HG03521 (cell line): ENCODE measurements around the gene TSKU.
"Not testable (repeated sequence)": the region's sequence is repeated elsewhere in the genome, so short reads cannot be mapped to it uniquely, and the experiment has no call there.

ENCODE experiments used
- ATAC-seq: cut with Tn5 transposase; IDR thresholded peaks from one replicate; pipeline ENCODE4 v1.9.1; 2021; ENCODE audit warnings: mild to moderate bottlenecking, moderate library complexity; ENCODE audit not compliant: unreplicated experiment

Gene TSKU

GRCh38 chr11:76787911-76788596, 4.9 kb downstream of the TSKU start:
- ATAC-seq: no peak

- no peak for ATAC-seq
Observed at GRCh38 chr11:76788661-76789442, 5.7 kb downstream of the TSKU start.

GRCh38 chr11:76789443-76789719, 6.2 kb downstream of the TSKU start:
- ATAC-seq: no peak

- ATAC-seq: no peak
Observed at GRCh38 chr11:76790251-76790650, 7.1 kb downstream of the TSKU start.

GRCh38 chr11:76791002-76791770, 8.0 kb downstream of the TSKU start:
- not testable (repeated sequence) for ATAC-seq

GRCh38 chr11:76791861-76792260, 8.7 kb downstream of the TSKU start:
- ATAC-seq: no peak

GRCh38 chr11:76792505-76793264, 9.5 kb downstream of the TSKU start:
- ATAC-seq: no peak

GRCh38 chr11:76793391-76794291, 10.5 kb downstream of the TSKU start:
- ATAC-seq: no peak

GRCh38 chr11:76794371-76795289, 11.5 kb downstream of the TSKU start:
- ATAC-seq: no peak

GRCh38 chr11:76795290-76795935, 12.3 kb downstream of the TSKU start:
- ATAC-seq: no peak

- ATAC-seq: no peak
Observed at GRCh38 chr11:76795936-76796441, 12.8 kb downstream of the TSKU start.

GRCh38 chr11:76796511-76797198, 13.5 kb downstream of the TSKU start:
- no peak for ATAC-seq

GRCh38 chr11:76797341-76798201, 14.4 kb downstream of the TSKU start:
- ATAC-seq: no peak

- ATAC-seq: no peak
Observed at GRCh38 chr11:76798202-76798581, 15.0 kb downstream of the TSKU start.

GRCh38 chr11:76798671-76799065, 15.5 kb downstream of the TSKU start:
- no peak for ATAC-seq

- ATAC-seq: no peak
Observed at GRCh38 chr11:76799066-76799804, 16.1 kb downstream of the TSKU start.
